GM19455 (cell line): ENCODE results near the gene ADAD2.

Experiments used
- ATAC-seq: cut with Tn5 transposase; IDR thresholded peaks from one replicate; pipeline ENCODE4 v1.9.1; 2021; ENCODE audit not compliant: unreplicated experiment

ADAD2 gene

GRCh38 chr16:84190731-84191388 lies at the start of gene ADAD2:
ADAD2 (plus strand) TSS chr16:84191157; CDS start chr16:84191231, 74 bp downstream.
- no peak for ATAC-seq

- no peak for ATAC-seq
Measured at GRCh38 chr16:84143081-84143480, 47.9 kb upstream of the ADAD2 start.

- ATAC-seq, result no peak
Measured at GRCh38 chr16:84143784-84144199, 47.2 kb upstream of the ADAD2 start.

GRCh38 chr16:84144209-84144858 lies 46.6 kb upstream of the ADAD2 start:
- no peak for ATAC-seq

- peak; percentile 76 for ATAC-seq
Measured at GRCh38 chr16:84144859-84145639, 45.9 kb upstream of the ADAD2 start, which contains the start of the genes DNAAF1 and HSDL1. DNAAF1 (plus strand) TSS chr16:84145308; CDS start chr16:84145441, 133 bp downstream. HSDL1 (minus strand) TSS chr16:84145177; CDS start chr16:84131321, 13,856 bp downstream.

- ATAC-seq, result no peak
Measured at GRCh38 chr16:84150926-84151325, 40.0 kb upstream of the ADAD2 start.

GRCh38 chr16:84153660-84154214 lies 37.2 kb upstream of the ADAD2 start:
- no peak for ATAC-seq

GRCh38 chr16:84155226-84155625 lies 35.7 kb upstream of the ADAD2 start:
- ATAC-seq, result no peak

GRCh38 chr16:84155771-84156170 lies 35.2 kb upstream of the ADAD2 start:
- ATAC-seq, result no peak

- ATAC-seq, result no peak
Measured at GRCh38 chr16:84156342-84156784, 34.6 kb upstream of the ADAD2 start.

- ATAC-seq, result no peak
Measured at GRCh38 chr16:84159007-84159406, 31.9 kb upstream of the ADAD2 start.

GRCh38 chr16:84159800-84160199 lies 31.2 kb upstream of the ADAD2 start:
- no peak for ATAC-seq

GRCh38 chr16:84161037-84161436 lies 29.9 kb upstream of the ADAD2 start:
- ATAC-seq, result no peak

- ATAC-seq, result no peak
Measured at GRCh38 chr16:84161801-84162200, 29.2 kb upstream of the ADAD2 start.

- no peak for ATAC-seq
Measured at GRCh38 chr16:84165746-84166145, 25.2 kb upstream of the ADAD2 start.

- ATAC-seq, result no peak
Measured at GRCh38 chr16:84166796-84167695, 23.9 kb upstream of the ADAD2 start.

- ATAC-seq, result no peak
Measured at GRCh38 chr16:84169765-84170310, 21.1 kb upstream of the ADAD2 start.

- ATAC-seq, result no peak
Measured at GRCh38 chr16:84174396-84174795, 16.6 kb upstream of the ADAD2 start.

- ATAC-seq, result peak; percentile 66
Measured at GRCh38 chr16:84175350-84176081, 15.4 kb upstream of the ADAD2 start.
